Endodermal cell (in vitro differentiated cells): ENCODE measurements around the gene NADSYN1. TPM values are rescaled to one million over a fixed set of nuclear protein-coding genes. Genes with fewer than 3 reads are reported as not detected.

Source experiments
- DNase-seq: peaks from one replicate; pipeline ENCODE4 v3.0.0-alpha.2; 2017
- H3K27ac ChIP-seq: 2 replicates; pipeline ENCODE4 v1.5.1; 2013; ENCODE audit warnings: mild to moderate bottlenecking, low read depth, low read length, moderate library complexity
- H3K27me3 ChIP-seq: 2 replicates; pipeline ENCODE4 v1.6.1; 2013; ENCODE audit warnings: mild to moderate bottlenecking, low read length, moderate library complexity; ENCODE audit not compliant: insufficient read depth, control insufficient read depth, poor library complexity, severe bottlenecking
- H3K36me3 ChIP-seq: 2 replicates; pipeline ENCODE4 v1.7.0; 2013; ENCODE audit warnings: mild to moderate bottlenecking, low read length, moderate library complexity; ENCODE audit not compliant: control insufficient read depth, insufficient read depth
- H3K4me1 ChIP-seq: one replicate; pipeline ENCODE4 v1.7.0; 2013; ENCODE audit warnings: low read length; ENCODE audit not compliant: control insufficient read depth, insufficient read depth
- H3K4me3 ChIP-seq: 2 replicates; pipeline ENCODE4 v1.5.1; 2013; ENCODE audit warnings: mild to moderate bottlenecking, low read length, moderate library complexity
- H3K9ac ChIP-seq: 2 replicates; pipeline ENCODE4 v1.6.1; 2013; ENCODE audit warnings: mild to moderate bottlenecking, low read length, moderate library complexity; ENCODE audit not compliant: poor library complexity, severe bottlenecking; ENCODE audit errors: extremely low read depth
- H3K9me3 ChIP-seq: 2 replicates; pipeline ENCODE4 v1.6.1; 2013; ENCODE audit warnings: mild to moderate bottlenecking, low read length, moderate library complexity; ENCODE audit not compliant: control insufficient read depth
- H3K27ac Mint-ChIP-seq: 2 replicates; pipeline ENCODE4 v1.8.0; 2020; ENCODE audit warnings: mixed read lengths
- H3K27me3 Mint-ChIP-seq: 2 replicates; pipeline ENCODE4 v1.8.0; 2021; ENCODE audit warnings: mild to moderate bottlenecking, mixed read lengths; ENCODE audit not compliant: insufficient read depth
- H3K36me3 Mint-ChIP-seq: 2 replicates; pipeline ENCODE4 v1.8.0; 2020; ENCODE audit warnings: low read depth, mixed read lengths
- H3K4me1 Mint-ChIP-seq: 2 replicates; pipeline ENCODE4 v1.8.0; 2020; ENCODE audit warnings: mixed read lengths
- H3K4me3 Mint-ChIP-seq: 2 replicates; pipeline ENCODE4 v1.8.0; 2020; ENCODE audit warnings: mild to moderate bottlenecking, moderate library complexity, mixed read lengths
- H3K9me3 Mint-ChIP-seq: 2 replicates; pipeline ENCODE4 v1.8.0; 2020; ENCODE audit warnings: mild to moderate bottlenecking, mixed read lengths
- CTCF ChIP-seq: fragments of 200-600 bp; sonication (generic); conservative IDR thresholded peaks from 2 replicates; pipeline ENCODE4 v1.5.0; 2021; ENCODE audit warnings: antibody characterized with exemption, mild to moderate bottlenecking
- WGBS, 2 experiments: methylation state at CpG; one replicate each; pipeline versions ENCODE4 v1.1.5 to v1.1.7; 2013; ENCODE audit warnings: missing lambda C conversion rate in 2 of 2, mixed read lengths in 1 of 2; ENCODE audit not compliant: insufficient coverage in 1 of 2, insufficient read length in 1 of 2; 5-methylcytosine and 5-hydroxymethylcytosine counted together
- total RNA-seq, 2 donors: library from RNA; stranded (reverse); fragmentation: NEBNext Ultra II Directional in 1 of 2; extraction: Animal tissue kit (Norgen Biotek cat#: 25700) in 1 of 2; gene quantifications; 2 replicates in 1 of 2; 3 replicates in 1 of 2; pipeline ENCODE4 v1.2.1, GENCODE V29; 2021

The NADSYN1 gene
- total RNA-seq, 2 donors from 2014 or later, result 51.9 to 61.6 TPM

GRCh38 chr11:71463331-71464211 is 10.6 kb downstream of the NADSYN1 start:
- DNase-seq, result no peak
- Histone ChIP-seq H3K9ac (no peak overlapping the region), H3K27me3 (no peaks in the 10 kb centered on the region), H3K9me3 (peaks cover 23% of the 10 kb centered on the region), H3K27ac (no peak overlapping the region), H3K4me1 (no peaks in the 10 kb centered on the region), H3K36me3 (peaks cover 55% of the 10 kb centered on the region), H3K4me3 (no peak overlapping the region)
- no peak for TF ChIP-seq CTCF
- H3K27ac Mint-ChIP-seq, result no peak overlapping the region
- H3K9me3 Mint-ChIP-seq, result peaks cover 16% of the 10 kb centered on the region
- 94 to 96% methylated on average over 24 to 34 of the region's 34 CpGs for WGBS, 2 experiments
- H3K4me3 Mint-ChIP-seq, result no peak overlapping the region
- H3K4me1 Mint-ChIP-seq, result no peaks in the 10 kb centered on the region
- peaks cover 78% of the 10 kb centered on the region for H3K36me3 Mint-ChIP-seq
- H3K27me3 Mint-ChIP-seq, result no peaks in the 10 kb centered on the region

DNA sequence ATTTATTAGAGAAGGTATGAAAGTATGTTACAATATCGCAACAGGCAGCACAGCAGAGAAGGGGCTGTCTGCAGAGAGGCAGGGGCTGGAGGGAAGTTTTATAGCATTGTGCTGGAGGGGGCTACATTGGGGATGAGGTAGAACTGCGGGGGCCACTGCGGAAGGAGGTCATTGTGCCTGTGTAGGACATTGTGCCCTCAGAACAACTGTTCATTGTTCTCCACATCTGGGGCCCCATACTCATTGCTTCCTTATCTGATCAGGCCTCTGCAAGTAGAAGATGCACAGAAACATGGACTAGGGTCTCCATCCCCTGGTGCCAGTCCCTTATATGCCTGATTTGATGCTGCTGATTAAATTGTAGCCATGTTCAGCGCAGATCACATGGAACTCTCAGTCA is 12.1 kb downstream of the NADSYN1 start:
- H3K4me1 ChIP-seq, result peaks cover under 1% of the 10 kb centered on the region
- no peak for TF ChIP-seq CTCF
- Mint-ChIP-seq H3K36me3 (peaks cover 80% of the 10 kb centered on the region), H3K9me3 (peaks cover 31% of the 10 kb centered on the region), H3K27me3 (no peaks in the 10 kb centered on the region), H3K4me3 (no peak overlapping the region), H3K4me1 (peaks cover under 1% of the 10 kb centered on the region), H3K27ac (peak overlapping the region; percentile 36)
- H3K36me3 ChIP-seq, result peaks cover 56% of the 10 kb centered on the region
- H3K4me3 ChIP-seq, result no peak overlapping the region
- no peaks in the 10 kb centered on the region for H3K27me3 ChIP-seq
- WGBS, 2 experiments, result 97 to 100% methylated on average over 2 to 4 of the region's 4 CpGs
- H3K27ac ChIP-seq, result no peak overlapping the region
- H3K9ac ChIP-seq, result no peak overlapping the region
- peaks cover 38% of the 10 kb centered on the region for H3K9me3 ChIP-seq
- no peak for DNase-seq

- WGBS, 2 experiments, result 93 to 94% methylated on average over 7 to 9 of the region's 9 CpGs
These were observed 13.4 kb downstream of the NADSYN1 start for GRCh38 chr11:71466358-71466757.

More at GRCh38 chr11:71466358-71466757, 13.4 kb downstream of the NADSYN1 start:
- Histone ChIP-seq H3K9ac (no peak overlapping the region), H3K27me3 (no peaks in the 10 kb centered on the region), H3K9me3 (peaks cover 42% of the 10 kb centered on the region), H3K27ac (no peak overlapping the region), H3K4me3 (no peak overlapping the region), H3K36me3 (peaks cover 46% of the 10 kb centered on the region), H3K4me1 (peaks cover 9% of the 10 kb centered on the region)
- Mint-ChIP-seq H3K9me3 (peaks cover 40% of the 10 kb centered on the region), H3K4me1 (peaks cover 11% of the 10 kb centered on the region), H3K4me3 (no peak overlapping the region), H3K27ac (no peak overlapping the region), H3K27me3 (no peaks in the 10 kb centered on the region), H3K36me3 (peaks cover 71% of the 10 kb centered on the region)
- DNase-seq, result no peak
- no peak for TF ChIP-seq CTCF
